Neural crest cell (in vitro differentiated cells): Measurements from ENCODE around the gene VPS18. TPM values are rescaled to one million over a fixed set of nuclear protein-coding genes. Genes with fewer than 3 reads are reported as not detected.

Source experiments
- DNase-seq: peaks from one replicate; pipeline ENCODE4 v3.0.0; 2021; ENCODE audit warnings: low read depth, mixed read lengths, low spot score
- H3K27ac Mint-ChIP-seq: one replicate; pipeline ENCODE4 v1.8.0; 2021; ENCODE audit warnings: mild to moderate bottlenecking, mixed read lengths; ENCODE audit not compliant: unreplicated experiment
- H3K27me3 Mint-ChIP-seq: 2 replicates; pipeline ENCODE4 v1.8.0; 2021; ENCODE audit warnings: low read depth, mild to moderate bottlenecking, mixed read lengths
- H3K36me3 Mint-ChIP-seq: 2 replicates; pipeline ENCODE4 v1.8.0; 2021; ENCODE audit warnings: low read depth, mild to moderate bottlenecking, mixed read lengths
- H3K4me1 Mint-ChIP-seq: 2 replicates; pipeline ENCODE4 v1.8.0; 2021; ENCODE audit warnings: mixed read lengths
- H3K4me3 Mint-ChIP-seq: one replicate; pipeline ENCODE4 v1.8.0; 2021; ENCODE audit warnings: mild to moderate bottlenecking, mixed read lengths
- H3K9me3 Mint-ChIP-seq: 2 replicates; pipeline ENCODE4 v1.8.0; 2021; ENCODE audit warnings: mixed read lengths
- total RNA-seq: library from RNA; stranded (reverse); gene quantifications from 2 replicates; pipeline ENCODE4 v1.2.1, GENCODE V29; 2021
- TF ChIP-seq, protein P1 (sequence below): fragments of 200-600 bp; sonication (generic); conservative IDR thresholded peaks from 2 replicates; pipeline ENCODE4 v1.5.0; 2021; ENCODE audit warnings: antibody characterized with exemption, mild to moderate bottlenecking

Gene VPS18
- total RNA-seq, 1 donor from 2014 or later: 28.2 TPM

DNA sequence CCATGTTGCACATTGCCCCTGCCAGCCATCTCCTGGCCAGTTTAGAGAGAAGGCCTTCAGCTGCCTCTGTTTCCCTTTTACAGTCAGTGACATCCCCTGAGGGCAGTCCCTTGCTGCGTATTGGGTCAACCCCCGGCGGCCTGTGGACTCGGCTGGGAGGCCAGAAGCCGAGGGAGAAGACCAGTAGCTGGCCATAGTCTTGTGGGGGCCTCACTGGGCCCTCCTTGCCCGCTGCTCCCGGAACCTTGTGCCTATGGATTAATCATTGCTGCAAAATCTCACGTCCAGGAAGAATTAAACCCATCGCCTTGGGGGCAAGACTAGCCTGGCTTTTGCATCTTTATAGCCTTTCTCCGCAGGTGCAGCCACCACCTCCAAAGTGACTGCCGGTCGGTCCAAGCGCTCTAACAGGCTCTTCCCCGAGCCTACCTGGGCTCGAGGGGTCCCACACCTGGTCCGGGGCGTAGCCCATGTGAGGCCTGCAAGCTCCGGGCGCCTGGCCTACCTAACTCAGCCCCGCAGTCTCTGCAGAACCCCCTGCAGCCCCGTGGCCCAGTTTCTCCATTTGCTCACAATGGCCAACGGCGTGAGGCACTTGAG is 58.2 kb downstream of the VPS18 start:
- peaks cover 14% of the 10 kb centered on the region for H3K27me3 Mint-ChIP-seq
- peaks cover 26% of the 10 kb centered on the region for H3K4me1 Mint-ChIP-seq
- no peaks in the 10 kb centered on the region for H3K36me3 Mint-ChIP-seq
- TF ChIP-seq, protein P1, sequence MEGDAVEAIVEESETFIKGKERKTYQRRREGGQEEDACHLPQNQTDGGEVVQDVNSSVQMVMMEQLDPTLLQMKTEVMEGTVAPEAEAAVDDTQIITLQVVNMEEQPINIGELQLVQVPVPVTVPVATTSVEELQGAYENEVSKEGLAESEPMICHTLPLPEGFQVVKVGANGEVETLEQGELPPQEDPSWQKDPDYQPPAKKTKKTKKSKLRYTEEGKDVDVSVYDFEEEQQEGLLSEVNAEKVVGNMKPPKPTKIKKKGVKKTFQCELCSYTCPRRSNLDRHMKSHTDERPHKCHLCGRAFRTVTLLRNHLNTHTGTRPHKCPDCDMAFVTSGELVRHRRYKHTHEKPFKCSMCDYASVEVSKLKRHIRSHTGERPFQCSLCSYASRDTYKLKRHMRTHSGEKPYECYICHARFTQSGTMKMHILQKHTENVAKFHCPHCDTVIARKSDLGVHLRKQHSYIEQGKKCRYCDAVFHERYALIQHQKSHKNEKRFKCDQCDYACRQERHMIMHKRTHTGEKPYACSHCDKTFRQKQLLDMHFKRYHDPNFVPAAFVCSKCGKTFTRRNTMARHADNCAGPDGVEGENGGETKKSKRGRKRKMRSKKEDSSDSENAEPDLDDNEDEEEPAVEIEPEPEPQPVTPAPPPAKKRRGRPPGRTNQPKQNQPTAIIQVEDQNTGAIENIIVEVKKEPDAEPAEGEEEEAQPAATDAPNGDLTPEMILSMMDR: no peak
- no peak for DNase-seq
- H3K27ac Mint-ChIP-seq: peak overlapping the region; percentile 63
- peak overlapping the region; percentile 94 for H3K4me3 Mint-ChIP-seq
- no peaks in the 10 kb centered on the region for H3K9me3 Mint-ChIP-seq

DNA sequence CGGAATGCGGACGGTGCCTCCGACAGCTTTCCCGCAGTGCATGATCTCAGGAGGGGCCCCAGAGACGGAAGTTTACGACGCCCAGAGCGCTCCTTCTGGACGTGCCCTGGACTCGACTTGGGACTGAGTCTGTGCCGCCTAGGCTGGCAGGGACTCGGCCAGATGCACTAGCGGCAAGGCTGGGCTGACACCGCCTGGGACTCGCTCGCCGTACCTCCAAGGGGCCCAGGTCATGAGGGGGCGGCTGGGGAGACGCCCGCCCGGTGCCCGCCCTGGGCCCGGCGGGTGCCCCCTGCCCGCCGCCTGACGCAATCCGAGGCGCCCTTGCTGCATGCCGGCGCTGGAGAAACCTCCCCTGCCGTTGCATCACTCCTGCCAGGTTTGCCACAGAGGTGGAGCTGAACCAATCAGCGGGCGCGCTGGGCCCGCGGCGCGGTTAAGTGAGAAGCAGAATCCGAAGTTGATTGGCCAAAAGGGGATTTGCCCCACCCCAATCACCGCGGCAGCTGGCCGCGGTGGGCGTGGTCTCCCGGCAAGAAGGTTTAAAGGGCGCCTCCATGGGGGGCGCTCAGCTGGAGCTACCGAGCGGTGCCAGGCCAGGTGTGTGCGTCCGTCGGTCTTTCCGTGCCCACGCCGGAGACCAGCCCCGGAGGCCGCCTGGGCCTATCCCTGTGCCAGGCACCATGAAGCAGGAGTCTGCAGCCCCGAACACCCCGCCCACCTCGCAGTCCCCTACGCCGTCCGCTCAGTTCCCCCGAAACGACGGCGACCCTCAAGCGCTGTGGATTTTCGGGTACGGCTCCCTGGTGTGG is 58.9 kb downstream of the VPS18 start, which contains the start of gene CHAC1:
Gene CHAC1, plus strand, starts transcription at position 571 of the 812 bp plus-strand sequence. Its CDS starts 113 bp downstream, at position 684.
- peak within 1 kb of the TSS; percentile 82 for H3K27ac Mint-ChIP-seq
- H3K4me1 Mint-ChIP-seq: peaks cover 26% of the 10 kb centered on the region
- DNase-seq: peak; percentile 87
- peaks cover 11% of the 10 kb centered on the region for H3K27me3 Mint-ChIP-seq
- peak within 1 kb of the TSS; percentile 94 for H3K4me3 Mint-ChIP-seq
- TF ChIP-seq, protein P1: peak; percentile 31
- no peaks in the 10 kb centered on the region for H3K9me3 Mint-ChIP-seq
- H3K36me3 Mint-ChIP-seq: no peaks in the 10 kb centered on the region

Other genes starting within 250 kb of the VPS18 start
- gene RAD51, start 199.3 kb upstream of the VPS18 start, total RNA-seq: 28.9 and 29.2 TPM in 2 replicates
- gene RMDN3, start 139.2 kb upstream of the VPS18 start, total RNA-seq: 30.7 and 32.2 TPM in 2 replicates
- 9.1 and 9.9 TPM in 2 replicates for gene GCHFR, start 130.4 kb upstream of the VPS18 start, total RNA-seq
- gene C15orf62, start 124.5 kb upstream of the VPS18 start, total RNA-seq: 0.44 and 0.61 TPM in 2 replicates
- gene ZFYVE19, start 87.4 kb upstream of the VPS18 start, total RNA-seq: 24.2 and 25.5 TPM in 2 replicates
- gene DNAJC17, start 87.0 kb upstream of the VPS18 start, total RNA-seq: 39.3 and 44.5 TPM in 2 replicates
- not detected in 2 replicates for gene PPP1R14D, start 65.7 kb upstream of the VPS18 start, total RNA-seq
- gene SPINT1, start 50.4 kb upstream of the VPS18 start, total RNA-seq: 1.0 and 1.3 TPM in 2 replicates
- 0.80 and 1.0 TPM in 2 replicates for gene RHOV, start 20.2 kb upstream of the VPS18 start, total RNA-seq
- gene DLL4, start 34.9 kb downstream of the VPS18 start, total RNA-seq: 1.7 and 2.0 TPM in 2 replicates
- gene CHAC1, start 59.0 kb downstream of the VPS18 start, total RNA-seq: 6.7 and 6.8 TPM in 2 replicates
- gene INO80, start 221.8 kb downstream of the VPS18 start, total RNA-seq: 18.5 and 20.2 TPM in 2 replicates